GM18502 (cell line): ENCODE results near the gene ZFP36L2.
"Not testable (repeated sequence)": the region's sequence is repeated elsewhere in the genome, so short reads cannot be mapped to it uniquely, and the experiment has no call there.

Experiments
- ATAC-seq: cut with Tn5 transposase; IDR thresholded peaks from one replicate; pipeline ENCODE4 v1.9.1; 2021; ENCODE audit warnings: mild to moderate bottlenecking; ENCODE audit not compliant: unreplicated experiment, poor library complexity

Gene ZFP36L2

GRCh38 chr2:43191947-43192516, 34.4 kb downstream of the ZFP36L2 start:
- no peak for ATAC-seq

GRCh38 chr2:43190311-43191052, 35.9 kb downstream of the ZFP36L2 start:
- ATAC-seq, result no peak

GRCh38 chr2:43189861-43190260, 36.5 kb downstream of the ZFP36L2 start:
- ATAC-seq, result not testable (repeated sequence)

- ATAC-seq, result no peak
Observed at GRCh38 chr2:43188561-43189386, 37.6 kb downstream of the ZFP36L2 start.

- ATAC-seq, result no peak
Observed at GRCh38 chr2:43186679-43187374, 39.6 kb downstream of the ZFP36L2 start.

GRCh38 chr2:43186321-43186678, 40.1 kb downstream of the ZFP36L2 start:
- ATAC-seq, result no peak

- no peak for ATAC-seq
Observed at GRCh38 chr2:43185146-43185545, 41.3 kb downstream of the ZFP36L2 start.

GRCh38 chr2:43184339-43184895, 42.0 kb downstream of the ZFP36L2 start:
- ATAC-seq, result no peak

GRCh38 chr2:43183743-43184142, 42.7 kb downstream of the ZFP36L2 start:
- no peak for ATAC-seq

- ATAC-seq, result no peak
Observed at GRCh38 chr2:43180897-43181296, 45.5 kb downstream of the ZFP36L2 start.

- ATAC-seq, result no peak
Observed at GRCh38 chr2:43179942-43180341, 46.5 kb downstream of the ZFP36L2 start.

- no peak for ATAC-seq
Observed at GRCh38 chr2:43178602-43179542, 47.5 kb downstream of the ZFP36L2 start.

GRCh38 chr2:43178055-43178598, 48.3 kb downstream of the ZFP36L2 start:
- ATAC-seq, result no peak

- ATAC-seq, result no peak
Observed at GRCh38 chr2:43176449-43176848, 50.0 kb downstream of the ZFP36L2 start.

- no peak for ATAC-seq
Observed at GRCh38 chr2:43175876-43176275, 50.5 kb downstream of the ZFP36L2 start.

- no peak for ATAC-seq
Observed at GRCh38 chr2:43175020-43175441, 51.4 kb downstream of the ZFP36L2 start.

- ATAC-seq, result peak; percentile 88
Observed at GRCh38 chr2:43174368-43174916, 52.0 kb downstream of the ZFP36L2 start.
